Measurements from ENCODE around the gene LHX1. TPM values are rescaled to one million over a fixed set of nuclear protein-coding genes. Genes with fewer than 3 reads are reported as not detected.

Gene LHX1
- total RNA-seq (not detected), polyA plus RNA-seq (not detected)
- long read RNA-seq, donor 1: 0 reads
- long read RNA-seq, donor 2: 0 reads

DNA sequence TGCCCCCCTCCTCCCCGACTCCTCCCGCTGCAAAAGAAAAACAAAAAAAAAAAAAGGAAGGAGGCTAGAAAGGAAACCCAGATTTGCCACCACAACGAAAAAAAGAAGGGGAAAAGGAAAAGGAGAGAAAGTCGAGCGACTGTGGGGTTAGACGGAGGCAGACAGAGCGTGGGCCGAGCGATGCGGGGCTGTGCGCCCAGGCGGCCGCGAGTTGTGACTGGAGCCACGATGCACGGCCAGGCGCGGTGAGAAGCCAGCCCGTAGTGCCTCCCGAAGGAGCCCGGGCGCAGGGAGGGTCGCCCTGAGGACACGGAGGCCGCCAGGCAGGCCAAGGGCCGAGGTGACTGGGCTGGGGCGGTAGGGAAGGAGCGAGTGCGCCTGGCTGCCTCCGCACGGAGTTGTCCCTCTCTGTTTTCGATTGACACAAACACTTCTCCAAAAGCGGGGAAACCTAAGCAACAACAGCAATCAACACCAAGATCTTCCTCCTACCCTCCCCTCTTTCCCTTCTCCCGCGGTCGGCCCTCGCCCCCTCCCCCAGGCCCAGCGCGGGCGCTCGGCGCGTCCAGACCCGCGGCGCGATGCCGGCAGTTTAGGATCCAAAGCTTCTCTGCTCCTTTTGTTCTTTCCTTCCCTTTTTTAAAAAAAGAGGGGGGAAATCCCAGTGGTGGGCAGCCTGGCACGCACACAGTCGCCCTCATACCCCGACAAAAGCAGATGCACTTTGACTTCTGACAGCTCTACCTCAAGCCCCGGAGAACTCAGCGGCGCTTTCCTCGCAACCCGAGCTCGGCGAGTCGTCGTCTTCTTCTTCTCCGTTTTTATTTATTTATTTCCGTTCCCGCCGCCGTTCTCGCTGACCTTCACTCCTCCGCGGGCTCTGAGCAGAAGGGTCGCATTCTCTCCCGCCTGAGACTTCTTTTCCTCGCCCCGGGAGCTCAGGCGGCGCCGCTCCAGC is at the start of gene LHX1:
LHX1 (plus strand) TSS at position 475 of the 958 bp plus-strand sequence. CDS start 723 bp downstream, outside the sequence.
- H3K4me1 ChIP-seq: peaks cover 62% of the 10 kb centered on the region
- peaks cover 0 to 99% (median 88%) of the 10 kb centered on the region in 3 donors for H3K27me3 ChIP-seq (ENCODE audit: insufficient read depth in 3 of 3, low read length in 2 of 3)
- intact Hi-C loops (cut with DNase I): no loop called here
- 2 to 4% (median 3%) methylated on average over 68 to 75 of the region's 75 CpGs for WGBS, 3 donors
- no peak for TF ChIP-seq CTCF (IDR thresholded peaks at IDR 0.05)
- H3K36me3 ChIP-seq (ENCODE audit: insufficient read depth in 1 of 2, low read depth in 1 of 2): no peaks in the 10 kb centered on the region
- no peaks in the 10 kb centered on the region for H3K9me3 ChIP-seq
- ATAC-seq (no peak), DNase-seq (peak in 1 of 2 donors; percentile 39)
- peak within 1 kb of the TSS; percentile 43 for H3K4me3 ChIP-seq
- no peak within 1 kb of the TSS for H3K27ac ChIP-seq

DNA sequence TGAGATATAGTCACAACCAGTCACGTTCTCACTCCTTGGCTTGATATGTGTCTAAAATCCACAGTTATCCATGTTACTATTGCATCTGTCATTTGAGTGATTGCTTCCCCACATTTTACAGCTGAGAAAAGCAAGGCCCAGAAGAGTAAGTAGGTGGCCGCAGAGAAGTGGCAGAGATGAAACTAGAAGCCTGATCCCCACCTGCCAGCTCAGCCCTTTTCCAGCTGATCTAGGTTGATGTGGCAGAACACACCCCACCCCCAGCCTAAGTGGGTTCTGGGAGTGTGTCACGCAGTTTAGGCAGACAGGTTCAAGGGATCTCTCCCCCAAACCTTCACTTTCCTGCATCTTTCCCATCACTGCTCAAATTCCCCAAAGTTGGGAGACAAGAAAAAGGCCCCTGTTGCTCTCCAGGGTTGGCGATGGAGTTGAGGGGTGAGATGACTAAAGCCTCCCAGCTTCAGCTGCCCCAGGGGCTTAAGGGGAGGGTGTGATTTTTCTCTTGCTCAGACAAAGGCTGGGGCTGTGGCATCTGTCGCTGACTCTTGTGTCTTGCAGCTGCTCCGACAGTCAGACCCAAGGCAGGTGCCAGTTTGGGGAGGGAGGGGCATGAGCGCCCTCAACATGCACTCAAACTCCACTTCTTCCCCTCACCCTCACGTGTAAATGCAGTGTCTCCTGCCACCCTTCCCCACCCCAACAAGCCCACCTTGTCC is 48.9 kb upstream of the LHX1 start:
- intact Hi-C loops (cut with DNase I): no loop called here
- no peak for DNase-seq
- Histone ChIP-seq H3K27ac (no peak overlapping the region), H3K27me3 (ENCODE audit: insufficient read depth in 3 of 3, low read length in 2 of 3) (peaks cover 0 to 28% (median 3%) of the 10 kb centered on the region in 3 donors), H3K4me3 (no peak overlapping the region), H3K4me1 (no peaks in the 10 kb centered on the region), H3K9me3 (no peaks in the 10 kb centered on the region), H3K36me3 (ENCODE audit: insufficient read depth in 1 of 2, low read depth in 1 of 2) (no peaks in the 10 kb centered on the region)
- no peak for TF ChIP-seq CTCF (IDR thresholded peaks at IDR 0.05)
- WGBS, 3 donors: 28 to 46% (median 32%) methylated on average over 8 of the region's 8 CpGs
- ATAC-seq: no peak

DNA sequence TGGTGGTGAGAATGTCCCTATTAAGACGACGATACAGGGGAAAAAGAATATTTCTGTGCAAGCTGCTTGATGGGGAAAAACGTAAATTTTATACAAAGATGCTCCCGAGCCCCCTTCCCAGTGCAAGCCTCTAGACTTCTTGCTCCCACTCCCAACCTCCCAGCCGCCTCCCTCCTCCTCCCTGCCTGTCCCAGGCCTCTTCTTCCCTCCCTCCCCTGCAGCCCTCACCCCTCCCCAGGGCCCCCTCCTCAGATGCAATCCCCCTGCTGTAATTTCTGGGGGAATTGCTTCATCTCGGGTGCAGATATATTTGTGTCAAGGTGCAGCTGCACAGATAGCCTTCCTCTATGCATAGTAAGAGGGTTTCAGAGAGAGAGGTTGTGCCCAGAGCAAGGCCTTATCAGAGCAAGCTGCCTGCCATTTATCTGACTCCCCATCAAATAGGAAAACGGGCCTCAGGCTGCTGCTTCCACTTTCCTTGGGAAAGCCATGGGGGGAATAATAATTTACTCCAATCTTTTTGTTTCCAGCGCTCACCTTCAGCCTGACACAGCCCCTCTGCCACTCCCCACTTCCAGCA is 47.4 kb upstream of the LHX1 start:
- ATAC-seq: no peak
- no peaks in the 10 kb centered on the region for H3K36me3 ChIP-seq (ENCODE audit: insufficient read depth in 1 of 2, low read depth in 1 of 2)
- no peak for DNase-seq
- no peak overlapping the region for H3K4me3 ChIP-seq
- intact Hi-C loops (cut with DNase I): no loop called here
- 67 to 75% (median 75%) methylated on average over 8 of the region's 8 CpGs for WGBS, 3 donors
- H3K4me1 ChIP-seq: no peaks in the 10 kb centered on the region
- no peak for TF ChIP-seq CTCF (IDR thresholded peaks at IDR 0.05)
- H3K27ac ChIP-seq: no peak overlapping the region
- H3K27me3 ChIP-seq (ENCODE audit: insufficient read depth in 3 of 3, low read length in 2 of 3): peaks cover 0 to 13% (median 3%) of the 10 kb centered on the region in 3 donors
- no peaks in the 10 kb centered on the region for H3K9me3 ChIP-seq

- H3K27ac ChIP-seq: no peak overlapping the region
- DNase-seq (no peak), ATAC-seq (no peak)
- no peaks in the 10 kb centered on the region for H3K36me3 ChIP-seq (ENCODE audit: insufficient read depth in 1 of 2, low read depth in 1 of 2)
- no peak for TF ChIP-seq CTCF (IDR thresholded peaks at IDR 0.05)
- 66 to 72% (median 66%) methylated on average over 13 of the region's 13 CpGs for WGBS, 3 donors
- no peaks in the 10 kb centered on the region for H3K9me3 ChIP-seq
- H3K4me1 ChIP-seq: no peaks in the 10 kb centered on the region
- peaks cover 0 to 7% (median 3%) of the 10 kb centered on the region in 3 donors for H3K27me3 ChIP-seq (ENCODE audit: insufficient read depth in 3 of 3, low read length in 2 of 3)
- no peak overlapping the region for H3K4me3 ChIP-seq
- intact Hi-C loops (cut with DNase I): no loop called here
Measured at GRCh38 chr17:36890398-36891168, 46.7 kb upstream of the LHX1 start.

Measured in psoas muscle (tissue), 8 donors.